Right lobe of liver (tissue), 6 donors: ENCODE measurements around the gene FGGY. TPM values are rescaled to one million over a fixed set of nuclear protein-coding genes. Genes with fewer than 3 reads are reported as not detected.

Experiments
- ATAC-seq, 4 donors: fragments of 200-7000 bp; cut with Tn5 transposase; one replicate each; pipeline ENCODE4 v1.9.1; 2020; ENCODE audit warnings: mild to moderate bottlenecking in 4 of 4, moderate library complexity in 4 of 4
- DNase-seq, 3 donors: peaks; one replicate each; pipeline ENCODE4 v3.0.0-alpha.2; 2020
- H3K27ac ChIP-seq, 3 donors: fragments of 200-600 bp; one replicate each; pipeline ENCODE4 v1.8.0; 2022
- H3K27me3 ChIP-seq, 2 donors: fragments of 200-600 bp; one replicate each; pipeline ENCODE4 v1.8.0; 2022
- H3K36me3 ChIP-seq, 4 donors: fragments of 200-600 bp; sonication (generic) in 1 of 4; one replicate each; pipeline versions ENCODE4 v1.5.1 to v1.8.0; 2017 to 2022; ENCODE audit warnings: control low read depth in 1 of 4
- H3K4me1 ChIP-seq, 4 donors: fragments of 200-600 bp; sonication (generic) in 1 of 4; one replicate each; pipeline versions ENCODE4 v1.5.1 to v1.8.0; 2017 to 2022; ENCODE audit warnings: control low read depth in 1 of 4
- H3K4me3 ChIP-seq, 3 donors: fragments of 200-600 bp; one replicate each; pipeline ENCODE4 v1.8.0; 2022
- H3K9me3 ChIP-seq, 4 donors: fragments of 200-600 bp; sonication (generic) in 1 of 4; one replicate each; pipeline versions ENCODE4 v1.5.1 to v1.8.0; 2017 to 2022; ENCODE audit warnings: control low read depth in 1 of 4
- POLR2A ChIP-seq: fragments of 450-650 bp; IDR thresholded peaks from one replicate; pipeline ENCODE4 v1.6.1; 2017; ENCODE audit warnings: antibody characterized with exemption, mild to moderate bottlenecking
- WGBS: methylation state at CpG from one replicate; pipeline ENCODE4 v1.1.6; 2018; ENCODE audit warnings: low coverage, low lambda C conversion rate; ENCODE audit not compliant: insufficient coverage; ENCODE audit errors: missing lambda C conversion rate; 5-methylcytosine and 5-hydroxymethylcytosine counted together
- intact Hi-C, 2 donors: fragments of 100-400 bp; cut with DNase I; formaldehyde crosslinking; loops; one replicate each; pipeline versions ENCODE4 v1.11.2 to v1.14.1; 2022
- total RNA-seq, 6 experiments: library from RNA; depleted of rRNA in 2 of 6; stranded (reverse); fragments of >200 nt in 2 of 6; fragmentation: NEBNext Ultra II Directional in 3 of 6; extraction: Animal tissue kit (Norgen Biotek cat#: 25700) in 3 of 6; gene quantifications; one replicate each; pipeline versions ENCODE4 v1.1.0 to v1.2.4, GENCODE V29; 2016 to 2023
- TF ChIP-seq, protein P1 (sequence below), 4 donors: fragments of 200-600 bp in 3 of 4; fragments of 450-650 bp in 1 of 4; IDR thresholded peaks; one replicate each; pipeline versions ENCODE4 v1.5.1 to v1.8.0; 2016 to 2022; ENCODE audit warnings: antibody characterized with exemption in 4 of 4, mild to moderate bottlenecking in 2 of 4
- donor health status: DM: no; HTN: yes; CAD: no.
- donor health status: DM: no; HTN: no; CAD: no.
- donor health status: DM: no; HTN: no; CAD: no.
- donor health status: DM: no; HTN: yes; CAD: no.
- donor health status: DM: no; HTN: yes; CAD: no.

FGGY gene
- total RNA-seq, 6 experiments from 2014 or later = 45.5 to 84.2 (median 58.7) TPM

- 96% methylated on average over 3 of the region's 5 CpGs for WGBS
- Histone ChIP-seq H3K27me3 (no peaks in the 10 kb centered on the region), H3K9me3 (no peaks in the 10 kb centered on the region), H3K4me3 (no peak overlapping the region), H3K27ac (no peak overlapping the region), H3K36me3 (peaks cover 0 to 4% (median 1%) of the 10 kb centered on the region in 4 donors), H3K4me1 (no peaks in the 10 kb centered on the region)
- TF ChIP-seq POLR2A = no peak
- TF ChIP-seq, protein P1, sequence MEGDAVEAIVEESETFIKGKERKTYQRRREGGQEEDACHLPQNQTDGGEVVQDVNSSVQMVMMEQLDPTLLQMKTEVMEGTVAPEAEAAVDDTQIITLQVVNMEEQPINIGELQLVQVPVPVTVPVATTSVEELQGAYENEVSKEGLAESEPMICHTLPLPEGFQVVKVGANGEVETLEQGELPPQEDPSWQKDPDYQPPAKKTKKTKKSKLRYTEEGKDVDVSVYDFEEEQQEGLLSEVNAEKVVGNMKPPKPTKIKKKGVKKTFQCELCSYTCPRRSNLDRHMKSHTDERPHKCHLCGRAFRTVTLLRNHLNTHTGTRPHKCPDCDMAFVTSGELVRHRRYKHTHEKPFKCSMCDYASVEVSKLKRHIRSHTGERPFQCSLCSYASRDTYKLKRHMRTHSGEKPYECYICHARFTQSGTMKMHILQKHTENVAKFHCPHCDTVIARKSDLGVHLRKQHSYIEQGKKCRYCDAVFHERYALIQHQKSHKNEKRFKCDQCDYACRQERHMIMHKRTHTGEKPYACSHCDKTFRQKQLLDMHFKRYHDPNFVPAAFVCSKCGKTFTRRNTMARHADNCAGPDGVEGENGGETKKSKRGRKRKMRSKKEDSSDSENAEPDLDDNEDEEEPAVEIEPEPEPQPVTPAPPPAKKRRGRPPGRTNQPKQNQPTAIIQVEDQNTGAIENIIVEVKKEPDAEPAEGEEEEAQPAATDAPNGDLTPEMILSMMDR (IDR thresholded peaks at IDR 0.05) = no peak
- no peak for ATAC-seq
- DNase-seq = no peak
- intact Hi-C loops = no loop called here
Measured at GRCh38 chr1:59765011-59765730, 468.3 kb downstream of the FGGY start.

GRCh38 chr1:59766227-59766855, 469.4 kb downstream of the FGGY start:
- H3K36me3 ChIP-seq = peaks cover 0 to 4% (median 1%) of the 10 kb centered on the region in 4 donors
- no peak for ATAC-seq
- no peak overlapping the region for H3K4me3 ChIP-seq
- no peaks in the 10 kb centered on the region for H3K4me1 ChIP-seq
- no peaks in the 10 kb centered on the region for H3K27me3 ChIP-seq
- TF ChIP-seq POLR2A = no peak
- TF ChIP-seq, protein P1 (IDR thresholded peaks at IDR 0.05) = no peak
- intact Hi-C loops = no loop called here
- DNase-seq = no peak
- H3K9me3 ChIP-seq = no peaks in the 10 kb centered on the region
- 90% methylated on average over 9 of the region's 9 CpGs for WGBS
- H3K27ac ChIP-seq = no peak overlapping the region

- no peak for TF ChIP-seq POLR2A
- TF ChIP-seq, protein P1 (IDR thresholded peaks at IDR 0.05) = no peak
- intact Hi-C loops = no loop called here
- H3K27me3 ChIP-seq = no peaks in the 10 kb centered on the region
- no peak overlapping the region for H3K4me3 ChIP-seq
- ATAC-seq = no peak
- H3K9me3 ChIP-seq = no peaks in the 10 kb centered on the region
- no peak overlapping the region for H3K27ac ChIP-seq
- peaks cover 0 to 3% (median 1%) of the 10 kb centered on the region in 4 donors for H3K36me3 ChIP-seq
- no peak for DNase-seq
- 52% methylated on average over 2 of the region's 2 CpGs for WGBS
- H3K4me1 ChIP-seq = no peaks in the 10 kb centered on the region
Measured at GRCh38 chr1:59767119-59767518, 470.2 kb downstream of the FGGY start.

- Histone ChIP-seq H3K4me1 (no peaks in the 10 kb centered on the region), H3K4me3 (no peak overlapping the region), H3K36me3 (no peaks in the 10 kb centered on the region), H3K27me3 (no peaks in the 10 kb centered on the region), H3K27ac (no peak overlapping the region), H3K9me3 (no peaks in the 10 kb centered on the region)
- WGBS = 78% methylated on average over 8 of the region's 10 CpGs
- no peak for DNase-seq
- TF ChIP-seq POLR2A = no peak
- intact Hi-C loops = no loop called here
- peak in 2 of 4 donors; percentile 26 to 38 for ATAC-seq
Measured at GRCh38 chr1:59768792-59769735, 472.2 kb downstream of the FGGY start.
